Activated naive CD8-positive, alpha-beta T cell treated with anti-CD3 and anti-CD28 coated beads, Interleukin-2, amount 50 U/mL, for 24 hours (primary cell): ENCODE measurements around the gene CABP7.

Source experiments
- ATAC-seq: fragments of 150-1000 bp; cut with Tn5 transposase; one replicate; pipeline ENCODE4 v1.10.0; 2021
- DNase-seq: peaks from one replicate; pipeline ENCODE4 v3.0.0; 2021
- H3K27ac Mint-ChIP-seq: one replicate; pipeline ENCODE4 v1.8.0; 2021; ENCODE audit warnings: mild to moderate bottlenecking, mixed read lengths
- H3K27me3 Mint-ChIP-seq: one replicate; pipeline ENCODE4 v1.8.0; 2021; ENCODE audit warnings: mixed read lengths
- H3K36me3 Mint-ChIP-seq: one replicate; pipeline ENCODE4 v1.8.0; 2021; ENCODE audit warnings: low read depth, mixed read lengths
- H3K4me1 Mint-ChIP-seq: one replicate; pipeline ENCODE4 v1.8.0; 2021; ENCODE audit warnings: mixed read lengths
- H3K4me3 Mint-ChIP-seq: one replicate; pipeline ENCODE4 v1.8.0; 2021; ENCODE audit warnings: mild to moderate bottlenecking, moderate library complexity, mixed read lengths
- H3K9me3 Mint-ChIP-seq: one replicate; pipeline ENCODE4 v1.8.0; 2021; ENCODE audit warnings: mixed read lengths

The CABP7 gene

DNA sequence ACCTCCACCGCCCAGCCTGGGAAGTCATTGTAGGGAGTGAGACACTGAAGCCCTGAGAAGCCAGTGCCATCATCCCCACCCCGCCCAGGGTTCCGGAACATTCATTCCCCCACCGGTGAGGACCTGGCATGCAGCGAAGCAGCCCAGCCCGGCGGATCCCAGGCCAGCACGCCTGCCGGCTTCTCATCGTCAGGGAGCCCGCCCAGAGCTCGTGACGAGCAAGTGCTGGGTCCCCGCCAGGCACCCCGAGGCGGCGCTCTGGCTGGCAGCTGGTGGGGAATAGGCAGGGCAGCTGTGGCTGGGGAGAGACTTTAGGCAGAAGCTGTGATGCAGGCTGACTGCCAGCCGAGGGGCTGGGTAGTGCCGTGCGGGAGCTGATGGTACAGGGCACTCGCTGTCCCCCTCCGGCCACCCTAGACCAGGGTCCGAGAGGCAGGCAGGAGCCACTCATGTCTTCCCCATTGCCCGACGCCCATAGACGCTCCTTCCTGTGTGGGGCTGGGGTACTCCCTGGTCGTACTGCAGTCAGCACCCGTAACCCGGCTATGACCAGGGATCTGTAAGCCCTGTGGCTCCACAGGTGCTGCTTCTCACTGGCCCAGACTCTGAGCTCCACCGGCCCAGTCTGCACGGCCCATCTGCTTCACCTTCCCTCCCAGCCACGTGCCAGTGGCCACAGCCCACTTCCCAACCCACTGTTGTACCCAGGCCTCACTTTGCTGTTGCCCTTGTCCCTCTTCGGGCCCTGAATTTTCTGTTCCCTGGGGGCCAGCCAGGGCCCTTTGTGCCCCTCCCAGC lies 24.5 kb upstream of the CABP7 start:
- H3K27ac Mint-ChIP-seq, result no peak overlapping the region
- no peaks in the 10 kb centered on the region for H3K9me3 Mint-ChIP-seq
- no peak for DNase-seq
- no peaks in the 10 kb centered on the region for H3K36me3 Mint-ChIP-seq
- H3K27me3 Mint-ChIP-seq, result no peaks in the 10 kb centered on the region
- H3K4me3 Mint-ChIP-seq, result no peak overlapping the region
- no peak for ATAC-seq
- peaks cover under 1% of the 10 kb centered on the region for H3K4me1 Mint-ChIP-seq

DNA sequence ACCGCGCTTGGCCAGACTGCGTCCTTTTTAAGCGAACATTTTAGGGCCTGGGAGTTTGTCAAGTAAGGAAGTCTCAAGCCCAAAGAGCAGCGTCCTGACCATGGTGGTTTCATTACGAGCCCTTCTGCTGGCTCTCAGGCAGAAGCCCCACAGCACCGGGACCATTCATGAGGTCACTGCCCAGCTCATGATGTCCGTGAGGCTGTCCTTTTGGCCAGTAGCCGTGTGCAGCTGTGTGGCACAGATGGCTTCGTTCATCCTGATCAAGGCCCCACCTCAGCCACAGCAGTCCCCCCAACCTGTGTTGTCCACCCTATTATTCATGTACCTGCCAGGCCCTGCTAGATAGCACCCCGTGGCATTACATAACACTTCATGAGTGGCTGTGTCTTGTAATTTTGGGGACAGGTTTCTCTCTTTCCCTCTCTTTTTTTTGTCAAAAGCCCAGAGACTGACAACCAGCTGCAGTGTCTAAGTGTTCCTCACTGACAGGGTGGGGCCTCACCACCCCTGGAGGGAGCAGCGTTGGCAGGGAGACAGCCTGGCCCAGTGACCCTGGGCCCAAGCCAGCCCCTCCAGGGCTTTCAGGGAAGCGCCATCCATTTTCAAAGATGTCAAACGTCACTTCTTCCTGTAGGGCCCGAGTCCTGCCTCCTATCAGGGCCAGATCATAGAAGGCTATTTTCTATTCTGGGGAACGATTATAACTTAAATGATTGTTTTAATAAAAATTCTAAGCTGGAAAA lies 21.8 kb upstream of the CABP7 start:
- no peak overlapping the region for H3K27ac Mint-ChIP-seq

DNA sequence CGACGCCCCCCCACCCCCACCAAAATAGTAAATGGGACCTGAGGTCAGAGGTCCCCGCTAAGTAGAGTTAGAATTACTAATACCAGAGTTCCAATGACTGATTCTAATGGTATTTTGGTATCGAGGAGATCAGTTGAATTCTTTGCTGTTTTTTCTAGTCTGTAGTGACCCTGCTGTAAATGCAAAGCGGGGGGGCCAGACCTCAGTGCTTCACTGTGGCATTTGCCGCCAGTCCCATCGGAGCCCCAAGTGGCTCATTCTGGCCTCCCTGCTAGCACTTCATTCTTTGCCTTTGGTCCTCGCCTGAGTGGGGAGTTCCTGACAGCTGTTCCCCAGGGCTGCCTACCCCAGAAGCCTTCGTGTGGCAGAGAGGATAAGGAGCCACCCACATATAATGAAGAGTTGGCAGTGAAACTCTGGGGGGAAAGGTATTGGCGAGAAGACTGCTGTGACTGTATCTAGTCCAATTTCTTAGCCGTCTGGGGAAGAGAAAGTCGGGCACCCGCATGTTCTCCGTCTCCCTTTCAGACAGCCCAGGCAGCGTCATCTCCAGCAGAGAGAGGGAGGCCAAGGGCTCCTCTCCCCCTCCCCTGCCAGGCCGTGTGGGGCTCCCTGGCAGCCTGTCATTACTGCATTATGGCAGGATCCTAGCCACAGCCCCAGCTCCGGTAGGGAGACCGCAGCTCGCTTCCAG lies 19.4 kb upstream of the CABP7 start:
- Mint-ChIP-seq H3K4me1 (peaks cover 11% of the 10 kb centered on the region), H3K27me3 (peaks cover 6% of the 10 kb centered on the region), H3K27ac (no peak overlapping the region), H3K9me3 (no peaks in the 10 kb centered on the region), H3K36me3 (no peaks in the 10 kb centered on the region), H3K4me3 (no peak overlapping the region)
- ATAC-seq (no peak), DNase-seq (no peak)

More for the DNA sequence above, 21.8 kb upstream of the CABP7 start:
- Mint-ChIP-seq H3K4me3 (no peak overlapping the region), H3K9me3 (no peaks in the 10 kb centered on the region), H3K36me3 (no peaks in the 10 kb centered on the region), H3K4me1 (peaks cover 10% of the 10 kb centered on the region), H3K27me3 (no peaks in the 10 kb centered on the region)
- DNase-seq, result no peak
- ATAC-seq, result no peak

DNA sequence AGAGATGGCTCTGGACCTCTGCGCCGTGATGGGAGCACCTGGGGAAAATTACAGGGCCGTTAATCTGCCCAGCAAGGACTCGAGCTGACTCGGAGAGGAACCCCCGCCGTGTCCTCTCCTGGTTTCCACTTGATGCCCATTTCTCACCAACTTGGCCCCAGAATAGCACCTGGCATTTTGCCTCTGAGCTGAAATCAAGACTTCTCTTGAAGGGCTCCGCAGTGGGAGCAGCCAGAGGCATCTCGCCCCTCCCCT lies 19.0 kb upstream of the CABP7 start:
- Mint-ChIP-seq H3K4me1 (peaks cover 11% of the 10 kb centered on the region), H3K36me3 (no peaks in the 10 kb centered on the region), H3K4me3 (no peak overlapping the region), H3K9me3 (no peaks in the 10 kb centered on the region), H3K27me3 (peaks cover 6% of the 10 kb centered on the region), H3K27ac (no peak overlapping the region)
- ATAC-seq (no peak), DNase-seq (no peak)

DNA sequence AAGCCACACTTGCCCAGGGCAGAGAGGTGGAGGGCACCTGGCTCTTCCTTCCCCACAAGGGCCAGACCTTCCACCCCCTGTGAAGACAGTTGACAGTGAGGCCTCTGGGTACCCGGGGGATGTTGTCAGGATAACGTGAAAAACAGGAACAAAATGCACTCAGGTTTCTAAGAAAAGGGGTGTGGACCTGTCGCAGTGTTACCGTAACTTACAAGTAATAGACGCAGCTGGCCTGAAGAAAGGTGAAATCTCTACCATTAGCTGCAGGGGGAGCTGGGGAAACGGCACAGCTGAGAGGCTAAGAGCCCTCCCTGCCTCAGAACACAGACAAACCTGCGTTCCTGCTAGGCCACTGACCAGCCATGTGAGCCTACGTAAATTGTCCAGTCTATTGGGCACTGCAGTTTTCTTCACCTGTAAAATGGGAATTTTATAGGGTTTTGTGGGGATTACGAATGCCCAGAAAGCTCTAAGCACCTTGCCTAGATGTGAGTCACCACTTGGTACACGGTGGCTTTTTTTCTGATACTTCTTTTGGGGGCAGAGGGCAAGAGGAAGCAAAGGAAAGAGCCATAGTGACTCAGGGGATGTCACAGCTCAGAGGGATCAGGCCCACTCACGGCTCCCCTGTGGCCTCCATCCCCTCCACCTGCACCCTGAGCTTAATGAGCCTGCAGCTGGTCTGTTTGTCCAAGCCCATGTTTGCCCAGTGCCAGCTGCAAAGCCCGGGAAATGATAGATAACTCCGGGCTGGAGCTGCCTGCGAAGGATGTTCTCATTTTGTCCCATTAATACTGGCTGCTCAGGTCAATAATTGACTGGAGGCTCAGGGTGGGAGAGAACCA lies 18.4 kb upstream of the CABP7 start:
- ATAC-seq (peak; percentile 38), DNase-seq (no peak)
- H3K27me3 Mint-ChIP-seq, result peaks cover 6% of the 10 kb centered on the region
- no peak overlapping the region for H3K27ac Mint-ChIP-seq
- no peaks in the 10 kb centered on the region for H3K9me3 Mint-ChIP-seq
- no peaks in the 10 kb centered on the region for H3K36me3 Mint-ChIP-seq
- H3K4me1 Mint-ChIP-seq, result peaks cover 11% of the 10 kb centered on the region
- no peak overlapping the region for H3K4me3 Mint-ChIP-seq

DNA sequence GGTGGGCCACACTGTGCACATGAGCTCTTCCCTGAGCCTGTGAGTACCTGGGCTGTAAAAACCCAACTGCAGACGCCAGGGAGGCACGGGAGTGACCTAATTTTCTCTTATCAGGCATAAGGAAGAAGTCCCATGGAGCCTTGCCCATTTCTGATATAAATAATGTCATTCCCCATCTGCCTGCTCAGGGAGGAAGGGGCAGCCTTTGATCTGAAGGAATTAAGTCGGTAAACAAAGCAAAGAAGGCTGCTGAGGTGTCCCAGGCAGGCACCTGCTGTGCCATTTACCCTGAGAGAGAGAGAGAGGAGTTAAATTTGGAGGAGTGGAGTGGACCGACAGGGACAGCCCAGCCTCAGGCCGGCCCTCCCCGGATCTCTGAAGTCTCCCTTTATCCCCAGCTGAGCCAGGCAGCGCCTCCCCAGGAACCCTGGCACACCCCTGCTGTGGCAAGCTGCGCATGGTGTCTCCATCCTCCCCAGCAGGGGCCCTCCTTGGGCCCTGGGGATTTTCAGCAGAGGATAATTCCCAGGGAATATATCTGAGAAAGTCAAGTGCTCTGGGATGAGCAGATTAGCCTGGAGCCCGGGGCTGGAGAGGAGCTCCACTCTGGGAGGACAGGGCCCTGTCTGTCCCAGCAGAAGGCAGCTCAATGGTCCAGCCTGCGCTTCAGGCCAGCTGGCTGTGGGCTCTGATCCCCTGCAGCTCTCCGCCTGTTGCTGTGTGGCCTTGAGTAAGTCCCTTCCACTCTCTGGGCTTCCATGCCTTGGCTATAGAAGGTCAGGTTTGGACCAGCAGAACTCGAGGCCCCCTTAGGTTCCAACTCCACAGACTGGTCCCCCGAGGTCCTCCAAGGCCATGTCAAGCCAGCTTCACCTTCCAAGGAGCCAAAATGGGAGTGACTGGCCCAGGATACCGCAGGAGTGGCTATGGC lies 17.5 kb upstream of the CABP7 start:
- Mint-ChIP-seq H3K4me3 (no peak overlapping the region), H3K9me3 (no peaks in the 10 kb centered on the region), H3K27me3 (peaks cover 6% of the 10 kb centered on the region), H3K36me3 (no peaks in the 10 kb centered on the region), H3K27ac (no peak overlapping the region), H3K4me1 (peaks cover 11% of the 10 kb centered on the region)
- no peak for DNase-seq
- ATAC-seq, result no peak

DNA sequence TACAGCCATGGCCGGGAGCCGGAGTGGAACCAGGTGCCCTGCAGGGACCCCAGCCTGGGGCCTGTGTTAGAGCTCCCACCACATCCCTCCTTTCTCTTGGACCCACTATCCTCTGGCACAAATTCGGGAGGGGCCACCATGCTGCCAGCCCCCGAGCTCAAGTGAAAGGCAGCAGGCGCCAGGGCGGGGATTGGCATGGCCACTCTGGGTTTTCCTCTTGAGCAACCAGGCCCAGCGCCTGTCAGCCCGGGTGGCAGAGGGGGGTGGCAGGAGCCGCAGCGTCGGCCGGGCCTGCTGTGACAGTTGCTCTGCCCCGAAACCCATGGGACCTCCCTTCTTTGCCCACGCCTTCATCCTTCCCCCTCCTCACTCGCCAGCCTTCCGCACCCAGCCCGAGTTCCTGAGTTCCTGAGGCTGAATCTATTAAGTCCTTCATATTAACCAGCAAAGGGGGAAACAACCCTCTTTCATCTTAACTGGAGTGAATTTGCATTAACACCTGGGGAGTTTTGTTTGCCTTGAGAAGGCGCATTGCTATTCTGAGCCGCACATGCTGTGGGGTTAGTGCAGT lies 16.8 kb upstream of the CABP7 start:
- Mint-ChIP-seq H3K4me3 (no peak overlapping the region), H3K36me3 (no peaks in the 10 kb centered on the region), H3K27me3 (peaks cover 6% of the 10 kb centered on the region), H3K27ac (no peak overlapping the region), H3K9me3 (no peaks in the 10 kb centered on the region), H3K4me1 (peaks cover 11% of the 10 kb centered on the region)
- ATAC-seq (no peak), DNase-seq (no peak)

DNA sequence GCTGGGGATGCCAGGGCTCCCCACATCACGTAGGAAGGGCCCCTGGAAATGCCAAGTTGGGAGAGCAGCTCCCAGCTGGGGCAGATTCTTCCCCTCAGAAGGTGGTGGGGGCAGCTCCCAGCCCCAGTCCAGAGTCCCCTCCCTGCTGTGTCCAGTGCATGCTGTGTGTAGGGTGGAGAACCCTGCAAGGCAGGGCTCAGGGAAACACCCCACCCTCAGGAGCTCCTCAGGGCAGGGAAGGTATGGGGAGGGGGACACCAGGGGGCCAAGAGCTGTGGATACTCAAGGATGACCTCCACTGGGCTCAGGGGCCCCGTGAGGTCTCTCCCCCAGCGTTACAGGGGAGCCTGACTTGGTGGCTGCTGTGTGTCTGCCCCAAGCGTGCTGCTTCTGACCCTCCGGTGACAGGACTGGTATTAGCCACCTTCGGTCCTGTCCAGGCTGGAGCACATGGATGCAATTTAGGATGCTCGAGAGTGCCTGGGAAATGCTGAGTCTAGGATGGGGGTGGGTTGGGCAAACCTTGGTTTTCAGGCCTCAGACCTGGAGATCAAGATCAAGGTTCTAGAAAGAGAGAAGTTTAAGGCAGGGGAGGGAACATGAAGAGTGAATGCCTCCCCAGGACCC lies 16.1 kb upstream of the CABP7 start:
- Mint-ChIP-seq H3K36me3 (no peaks in the 10 kb centered on the region), H3K27ac (no peak overlapping the region), H3K4me3 (no peak overlapping the region), H3K27me3 (peaks cover 6% of the 10 kb centered on the region), H3K4me1 (peaks cover 11% of the 10 kb centered on the region), H3K9me3 (no peaks in the 10 kb centered on the region)
- DNase-seq (no peak), ATAC-seq (no peak)

DNA sequence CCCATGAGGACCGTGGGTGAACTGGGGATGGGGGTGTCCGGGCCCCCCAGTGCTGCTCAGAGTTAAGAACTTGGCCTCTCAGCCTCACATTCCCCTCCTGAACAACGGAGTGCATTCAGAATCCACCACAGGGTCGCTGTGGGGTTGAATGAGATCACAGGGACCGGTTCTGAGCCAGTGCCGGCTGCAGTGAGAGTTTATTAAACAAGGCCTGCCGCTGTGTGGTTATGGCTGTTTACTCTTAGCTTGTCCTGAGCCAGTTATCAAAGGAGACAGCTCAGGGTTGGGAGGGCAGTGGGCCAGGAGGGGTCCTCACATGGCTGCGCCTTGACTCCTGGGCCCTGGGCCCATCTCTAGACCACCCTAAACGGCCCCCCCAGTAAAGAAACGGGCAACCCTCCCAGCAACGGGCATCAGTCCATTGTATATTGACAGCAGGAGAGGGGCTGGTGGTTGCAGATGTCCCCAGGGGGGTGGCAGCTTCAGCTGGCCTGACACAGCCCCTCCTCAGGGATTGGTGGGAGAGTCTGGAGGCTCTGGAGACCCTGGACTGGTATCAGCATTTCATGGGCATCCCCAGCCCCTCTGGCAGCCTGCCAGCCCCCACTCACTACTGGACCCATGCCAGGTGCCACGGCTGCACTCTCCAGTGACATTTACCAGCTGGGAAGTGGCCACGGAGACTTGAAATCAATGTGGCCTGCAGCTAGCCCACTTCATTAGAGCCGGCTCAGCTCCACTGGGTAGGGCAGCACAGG lies 15.1 kb upstream of the CABP7 start:
- no peaks in the 10 kb centered on the region for H3K9me3 Mint-ChIP-seq
- peaks cover 6% of the 10 kb centered on the region for H3K27me3 Mint-ChIP-seq
- H3K27ac Mint-ChIP-seq, result no peak overlapping the region
- DNase-seq (no peak), ATAC-seq (no peak)
- H3K4me1 Mint-ChIP-seq, result peaks cover 11% of the 10 kb centered on the region
- H3K4me3 Mint-ChIP-seq, result no peak overlapping the region
- H3K36me3 Mint-ChIP-seq, result no peaks in the 10 kb centered on the region

DNA sequence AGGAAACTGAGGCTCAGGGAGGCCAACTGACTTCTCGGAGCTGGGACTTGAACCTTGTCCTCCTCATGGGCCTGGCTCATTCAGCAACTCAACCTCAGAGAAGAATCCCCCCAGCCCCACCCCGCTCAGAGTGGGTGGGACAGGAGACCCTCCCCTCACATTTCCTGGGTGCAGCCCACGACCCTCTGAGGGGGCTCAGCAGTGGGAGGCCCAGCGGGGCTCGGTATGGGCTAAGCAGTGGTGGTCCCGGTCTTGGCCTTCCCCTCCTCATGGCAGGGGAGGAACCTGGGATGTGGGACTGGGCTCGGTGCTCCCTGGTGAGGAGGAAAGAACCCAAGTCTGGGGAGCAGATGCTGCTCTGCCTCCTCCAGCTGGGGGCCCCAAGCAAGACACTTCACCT lies 14.2 kb upstream of the CABP7 start:
- Mint-ChIP-seq H3K27me3 (peaks cover 6% of the 10 kb centered on the region), H3K27ac (no peak overlapping the region), H3K9me3 (no peaks in the 10 kb centered on the region), H3K4me3 (no peak overlapping the region), H3K4me1 (peaks cover 9% of the 10 kb centered on the region), H3K36me3 (no peaks in the 10 kb centered on the region)
- ATAC-seq (no peak), DNase-seq (no peak)

GRCh38 chr22:29706486-29706885 lies 13.3 kb upstream of the CABP7 start:
- no peaks in the 10 kb centered on the region for H3K36me3 Mint-ChIP-seq

GRCh38 chr22:29707010-29707409 lies 12.8 kb upstream of the CABP7 start:
- Mint-ChIP-seq H3K4me1 (peaks cover 2% of the 10 kb centered on the region), H3K36me3 (no peaks in the 10 kb centered on the region), H3K4me3 (no peak overlapping the region), H3K27ac (no peak overlapping the region), H3K27me3 (peaks cover 6% of the 10 kb centered on the region), H3K9me3 (no peaks in the 10 kb centered on the region)
- DNase-seq, result no peak
- no peak for ATAC-seq

More at GRCh38 chr22:29706486-29706885, 13.3 kb upstream of the CABP7 start:
- H3K4me1 Mint-ChIP-seq, result peaks cover 2% of the 10 kb centered on the region
- H3K4me3 Mint-ChIP-seq, result no peak overlapping the region
- DNase-seq, result no peak
- H3K9me3 Mint-ChIP-seq, result no peaks in the 10 kb centered on the region
- no peak overlapping the region for H3K27ac Mint-ChIP-seq
- ATAC-seq, result no peak
- H3K27me3 Mint-ChIP-seq, result peaks cover 6% of the 10 kb centered on the region
